Endodermal cell (in vitro differentiated cells): ENCODE data around the gene DNLZ. TPM values are rescaled to one million over a fixed set of nuclear protein-coding genes. Genes with fewer than 3 reads are reported as not detected.

Source experiments
- DNase-seq: peaks from one replicate; pipeline ENCODE4 v3.0.0-alpha.2; 2017
- H3K27ac ChIP-seq: 2 replicates; pipeline ENCODE4 v1.5.1; 2013; ENCODE audit warnings: mild to moderate bottlenecking, low read depth, low read length, moderate library complexity
- H3K27me3 ChIP-seq: 2 replicates; pipeline ENCODE4 v1.6.1; 2013; ENCODE audit warnings: mild to moderate bottlenecking, low read length, moderate library complexity; ENCODE audit not compliant: insufficient read depth, control insufficient read depth, poor library complexity, severe bottlenecking
- H3K36me3 ChIP-seq: 2 replicates; pipeline ENCODE4 v1.7.0; 2013; ENCODE audit warnings: mild to moderate bottlenecking, low read length, moderate library complexity; ENCODE audit not compliant: control insufficient read depth, insufficient read depth
- H3K4me1 ChIP-seq: one replicate; pipeline ENCODE4 v1.7.0; 2013; ENCODE audit warnings: low read length; ENCODE audit not compliant: control insufficient read depth, insufficient read depth
- H3K4me3 ChIP-seq: 2 replicates; pipeline ENCODE4 v1.5.1; 2013; ENCODE audit warnings: mild to moderate bottlenecking, low read length, moderate library complexity
- H3K9ac ChIP-seq: 2 replicates; pipeline ENCODE4 v1.6.1; 2013; ENCODE audit warnings: mild to moderate bottlenecking, low read length, moderate library complexity; ENCODE audit not compliant: poor library complexity, severe bottlenecking; ENCODE audit errors: extremely low read depth
- H3K9me3 ChIP-seq: 2 replicates; pipeline ENCODE4 v1.6.1; 2013; ENCODE audit warnings: mild to moderate bottlenecking, low read length, moderate library complexity; ENCODE audit not compliant: control insufficient read depth
- H3K27ac Mint-ChIP-seq: 2 replicates; pipeline ENCODE4 v1.8.0; 2020; ENCODE audit warnings: mixed read lengths
- H3K27me3 Mint-ChIP-seq: 2 replicates; pipeline ENCODE4 v1.8.0; 2021; ENCODE audit warnings: mild to moderate bottlenecking, mixed read lengths; ENCODE audit not compliant: insufficient read depth
- H3K36me3 Mint-ChIP-seq: 2 replicates; pipeline ENCODE4 v1.8.0; 2020; ENCODE audit warnings: low read depth, mixed read lengths
- H3K4me1 Mint-ChIP-seq: 2 replicates; pipeline ENCODE4 v1.8.0; 2020; ENCODE audit warnings: mixed read lengths
- H3K4me3 Mint-ChIP-seq: 2 replicates; pipeline ENCODE4 v1.8.0; 2020; ENCODE audit warnings: mild to moderate bottlenecking, moderate library complexity, mixed read lengths
- H3K9me3 Mint-ChIP-seq: 2 replicates; pipeline ENCODE4 v1.8.0; 2020; ENCODE audit warnings: mild to moderate bottlenecking, mixed read lengths
- CTCF ChIP-seq: fragments of 200-600 bp; sonication (generic); conservative IDR thresholded peaks from 2 replicates; pipeline ENCODE4 v1.5.0; 2021; ENCODE audit warnings: antibody characterized with exemption, mild to moderate bottlenecking
- WGBS, 2 experiments: methylation state at CpG; one replicate each; pipeline versions ENCODE4 v1.1.5 to v1.1.7; 2013; ENCODE audit warnings: missing lambda C conversion rate in 2 of 2, mixed read lengths in 1 of 2; ENCODE audit not compliant: insufficient coverage in 1 of 2, insufficient read length in 1 of 2; 5-methylcytosine and 5-hydroxymethylcytosine counted together
- total RNA-seq, 2 donors: library from RNA; stranded (reverse); fragmentation: NEBNext Ultra II Directional in 1 of 2; extraction: Animal tissue kit (Norgen Biotek cat#: 25700) in 1 of 2; gene quantifications; 2 replicates in 1 of 2; 3 replicates in 1 of 2; pipeline ENCODE4 v1.2.1, GENCODE V29; 2021

DNLZ gene
- total RNA-seq, 2 donors from 2014 or later: 12.6 to 20.1 TPM

DNA sequence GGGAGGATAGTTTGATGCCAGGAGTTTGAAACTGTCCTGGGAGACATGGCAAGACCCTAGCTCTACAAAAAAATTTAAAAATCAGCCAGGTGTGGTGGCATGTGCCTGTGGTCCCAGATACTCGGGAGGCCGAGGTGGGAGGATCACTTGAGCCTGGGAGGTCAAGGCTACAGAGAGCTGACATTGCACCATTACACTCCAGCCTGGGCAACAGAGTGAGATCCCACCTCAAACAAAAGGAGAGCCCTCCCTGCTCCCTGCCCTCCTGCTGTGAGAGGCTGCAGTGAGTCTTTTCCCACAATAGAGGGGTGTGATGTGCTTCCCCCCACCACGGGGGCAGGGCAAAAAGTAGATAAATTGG lies 49.5 kb downstream of the DNLZ start:
- Mint-ChIP-seq H3K27me3 (no peaks in the 10 kb centered on the region), H3K9me3 (peaks cover 25% of the 10 kb centered on the region), H3K27ac (no peak overlapping the region), H3K4me1 (no peaks in the 10 kb centered on the region), H3K4me3 (no peak overlapping the region), H3K36me3 (no peaks in the 10 kb centered on the region)
- no peaks in the 10 kb centered on the region for H3K4me1 ChIP-seq
- WGBS, 2 experiments: 86 to 93% methylated on average over 3 of the region's 3 CpGs
- no peaks in the 10 kb centered on the region for H3K36me3 ChIP-seq
- no peak for DNase-seq
- no peak overlapping the region for H3K27ac ChIP-seq
- peaks cover 11% of the 10 kb centered on the region for H3K9me3 ChIP-seq
- no peaks in the 10 kb centered on the region for H3K27me3 ChIP-seq
- no peak for TF ChIP-seq CTCF
- H3K9ac ChIP-seq: no peak overlapping the region
- no peak overlapping the region for H3K4me3 ChIP-seq

GRCh38 chr9:136313111-136314055 lies 50.2 kb downstream of the DNLZ start:
- Histone ChIP-seq H3K9me3 (peaks cover 11% of the 10 kb centered on the region), H3K4me3 (no peak overlapping the region), H3K4me1 (no peaks in the 10 kb centered on the region), H3K36me3 (no peaks in the 10 kb centered on the region), H3K27ac (no peak overlapping the region), H3K27me3 (no peaks in the 10 kb centered on the region), H3K9ac (no peak overlapping the region)
- peak; percentile 29 for TF ChIP-seq CTCF
- Mint-ChIP-seq H3K27ac (no peak overlapping the region), H3K36me3 (no peaks in the 10 kb centered on the region), H3K9me3 (peaks cover 25% of the 10 kb centered on the region), H3K4me3 (no peak overlapping the region), H3K4me1 (no peaks in the 10 kb centered on the region), H3K27me3 (no peaks in the 10 kb centered on the region)
- WGBS, 2 experiments: 90 to 91% methylated on average over 12 to 18 of the region's 18 CpGs
- DNase-seq: no peak

- Mint-ChIP-seq H3K36me3 (no peaks in the 10 kb centered on the region), H3K4me1 (no peaks in the 10 kb centered on the region), H3K4me3 (no peak overlapping the region), H3K9me3 (peaks cover 25% of the 10 kb centered on the region), H3K27me3 (no peaks in the 10 kb centered on the region), H3K27ac (no peak overlapping the region)
- Histone ChIP-seq H3K9me3 (peaks cover 11% of the 10 kb centered on the region), H3K9ac (no peak overlapping the region), H3K27me3 (no peaks in the 10 kb centered on the region), H3K4me1 (no peaks in the 10 kb centered on the region), H3K4me3 (no peak overlapping the region), H3K36me3 (no peaks in the 10 kb centered on the region), H3K27ac (no peak overlapping the region)
- peak; percentile 67 for TF ChIP-seq CTCF
- WGBS, 2 experiments: 87 to 90% methylated on average over 6 to 12 of the region's 12 CpGs
- no peak for DNase-seq
These were observed 51.1 kb downstream of the DNLZ start for GRCh38 chr9:136312436-136312835.
